H1 (cell line): ENCODE data around the gene STARD13. TPM values are rescaled to one million over a fixed set of nuclear protein-coding genes. Genes with fewer than 3 reads are reported as not detected.

Experiments used
- CTCF ChIA-PET: fragments of 300-600 bp; sonication (Branson Sonifier 250); formaldehyde crosslinking; loops from one replicate; lab custom pipeline; 2021; ENCODE audit not compliant: partially characterized antibody; lab: Charles Lee
- POLR2A ChIA-PET: fragments of 300-600 bp; sonication (Branson Sonifier 250); formaldehyde crosslinking; loops from one replicate; lab custom pipeline; 2021; ENCODE audit warnings: inconsistent platforms; ENCODE audit not compliant: partially characterized antibody; lab: Charles Lee
- DNase-seq, 2 experiments: peaks; one replicate each; pipeline versions ENCODE4 v3.0.0 to v3.0.0-alpha.2; 2010 to 2022; ENCODE audit warnings: low spot score in 2 of 2, low read depth in 1 of 2, mixed read lengths in 1 of 2
- FAIRE-seq: peaks from 2 replicates; lab custom pipeline; 2011; peaks lifted over from hg19 to GRCh38; lab: Jason Lieb, UNC
- H2AFZ ChIP-seq: 2 replicates; pipeline ENCODE4 v1.8.1; 2012; ENCODE audit warnings: low read length, inconsistent platforms
- H2AK5ac ChIP-seq: 2 replicates; pipeline ENCODE4 v1.6.1; 2013; ENCODE audit warnings: low read depth, low read length
- H2BK120ac ChIP-seq: replicated peaks from 2 replicates; pipeline ENCODE3; 2013; ENCODE audit warnings: low read depth, low read length, inconsistent platforms
- H2BK12ac ChIP-seq: 2 replicates; pipeline ENCODE4 v1.6.1; 2013; ENCODE audit warnings: low read depth, low read length
- H2BK15ac ChIP-seq: 2 replicates; pipeline ENCODE4 v1.6.1; 2013; ENCODE audit warnings: low read length
- H2BK20ac ChIP-seq: 2 replicates; pipeline ENCODE4 v1.6.1; 2013; ENCODE audit warnings: low read length
- H2BK5ac ChIP-seq: 2 replicates; pipeline ENCODE4 v1.6.1; 2013; ENCODE audit warnings: low read depth, low read length
- H3K14ac ChIP-seq: 2 replicates; pipeline ENCODE4 v1.6.1; 2013; ENCODE audit warnings: inconsistent platforms; ENCODE audit not compliant: insufficient read length
- H3K18ac ChIP-seq: 2 replicates; pipeline ENCODE4 v1.6.1; 2013; ENCODE audit warnings: low read length; ENCODE audit errors: extremely low read depth
- H3K23ac ChIP-seq: 2 replicates; pipeline ENCODE4 v1.6.1; 2013; ENCODE audit warnings: inconsistent platforms; ENCODE audit not compliant: insufficient read length
- H3K23me2 ChIP-seq: 2 replicates; pipeline ENCODE4 v1.6.1; 2013; ENCODE audit warnings: low read depth, low read length
- H3K27ac ChIP-seq: 2 replicates; pipeline ENCODE4 v1.6.1; 2011; ENCODE audit warnings: low read depth, low read length, inconsistent platforms
- H3K27me3 ChIP-seq, 4 experiments: replicated peaks in 1 of 4; 1 replicate in 1 of 4; 2 replicates in 3 of 4; pipeline versions ENCODE4 v1.6.1 to v1.8.1; 2011 to 2013; ENCODE audit warnings: low read length in 3 of 4, mild to moderate bottlenecking in 3 of 4, inconsistent platforms in 2 of 4, mixed read lengths in 2 of 4, moderate library complexity in 1 of 4; ENCODE audit not compliant: control insufficient read depth in 3 of 4, insufficient read depth in 3 of 4; ENCODE audit errors: extremely low read depth in 1 of 4
- H3K36me3 ChIP-seq, 4 experiments: 2 replicates each; pipeline versions ENCODE4 v1.6.1 to v1.8.1; 2011 to 2013; ENCODE audit warnings: mild to moderate bottlenecking in 4 of 4, low read length in 3 of 4, moderate library complexity in 2 of 4, control low read depth in 1 of 4, inconsistent platforms in 1 of 4; ENCODE audit not compliant: insufficient read depth in 4 of 4, control insufficient read depth in 2 of 4
- H3K4ac ChIP-seq: replicated peaks from 2 replicates; pipeline ENCODE3; 2013; ENCODE audit warnings: low read length, low read depth, mixed read lengths, inconsistent platforms; ENCODE audit not compliant: insufficient read length
- H3K4me1 ChIP-seq, 4 experiments: replicated peaks in 1 of 4; 1 replicate in 1 of 4; 2 replicates in 3 of 4; pipeline versions ENCODE4 v1.6.1 to v1.8.1; 2011 to 2013; ENCODE audit warnings: low read length in 3 of 4, inconsistent platforms in 2 of 4, mixed read lengths in 1 of 4; ENCODE audit not compliant: insufficient read depth in 4 of 4, control insufficient read depth in 3 of 4
- H3K4me2 ChIP-seq, 2 experiments: 2 replicates each; pipeline versions ENCODE4 v1.6.1 to v1.8.1; 2011 to 2013; ENCODE audit warnings: low read depth in 2 of 2, low read length in 2 of 2, control low read depth in 1 of 2, inconsistent platforms in 1 of 2, mild to moderate bottlenecking in 1 of 2; ENCODE audit not compliant: insufficient read depth in 1 of 2
- H3K4me3 ChIP-seq, 4 experiments: fragments of 200-600, 300-600 bp in 1 of 4; sonication (generic), shearing (Covaris generic), sonication (Bioruptor Twin) in 1 of 4; 2 replicates each; pipeline versions ENCODE4 v1.5.1 to v1.8.1; 2011 to 2016; ENCODE audit warnings: low read length in 4 of 4, low read depth in 3 of 4, control low read depth in 2 of 4, inconsistent platforms in 2 of 4, mild to moderate bottlenecking in 2 of 4, mixed read lengths in 1 of 4, moderate library complexity in 1 of 4; ENCODE audit not compliant: insufficient read depth in 2 of 4; ENCODE audit errors: extremely low read depth in 1 of 4
- H3K56ac ChIP-seq: replicated peaks from 2 replicates; pipeline ENCODE3; 2013; ENCODE audit warnings: low read depth, mild to moderate bottlenecking, mixed read lengths, low read length, inconsistent platforms; ENCODE audit not compliant: insufficient read length
- H3K79me1 ChIP-seq: 2 replicates; pipeline ENCODE4 v1.6.1; 2013; ENCODE audit warnings: low read depth, low read length, control low read depth
- H3K79me2 ChIP-seq, 2 experiments: 2 replicates each; pipeline versions ENCODE4 v1.6.1 to v1.8.1; 2012 to 2013; ENCODE audit warnings: low read length in 2 of 2, mild to moderate bottlenecking in 2 of 2, inconsistent platforms in 1 of 2; ENCODE audit not compliant: insufficient read depth in 2 of 2, control insufficient read depth in 1 of 2
- H3K9ac ChIP-seq, 4 experiments: replicated peaks in 1 of 4; 1 replicate in 1 of 4; 2 replicates in 3 of 4; pipeline versions ENCODE4 v1.6.1 to v1.8.1; 2011 to 2013; ENCODE audit warnings: low read depth in 3 of 4, low read length in 3 of 4, control low read depth in 2 of 4, mild to moderate bottlenecking in 2 of 4, moderate library complexity in 2 of 4, inconsistent platforms in 1 of 4; ENCODE audit errors: extremely low read depth in 1 of 4
- H3K9me3 ChIP-seq, 2 experiments: 2 replicates each; pipeline versions ENCODE4 v1.6.1 to v1.8.1; 2012 to 2013; ENCODE audit warnings: mild to moderate bottlenecking in 2 of 2, moderate library complexity in 2 of 2, control low read depth in 1 of 2, inconsistent platforms in 1 of 2, low read depth in 1 of 2, low read length in 1 of 2, mixed read lengths in 1 of 2; ENCODE audit not compliant: insufficient read depth in 2 of 2
- H4K20me1 ChIP-seq, 2 experiments: replicated peaks in 1 of 2; 2 replicates each; pipeline versions ENCODE3 to v1.8.1; 2011 to 2013; ENCODE audit warnings: inconsistent platforms in 2 of 2, low read length in 2 of 2, mild to moderate bottlenecking in 1 of 2; ENCODE audit not compliant: insufficient read depth in 2 of 2, control insufficient read depth in 1 of 2
- H4K5ac ChIP-seq: 2 replicates; pipeline ENCODE4 v1.6.1; 2013; ENCODE audit warnings: low read length, low read depth, mixed read lengths, inconsistent platforms; ENCODE audit not compliant: insufficient read length
- H4K8ac ChIP-seq: 2 replicates; pipeline ENCODE4 v1.8.0; 2013; ENCODE audit warnings: mild to moderate bottlenecking, moderate library complexity, low read length, inconsistent platforms; ENCODE audit not compliant: insufficient read depth; ENCODE audit errors: extremely low read depth
- H4K91ac ChIP-seq: replicated peaks from 2 replicates; pipeline ENCODE3; 2013; ENCODE audit warnings: low read length, mixed read lengths, inconsistent platforms; ENCODE audit not compliant: insufficient read length
- BCL11A ChIP-seq, 2 experiments: IDR thresholded peaks; one replicate each; pipeline ENCODE4 v1.6.1; 2011; ENCODE audit warnings: low read depth in 2 of 2, low read length in 2 of 2, mild to moderate bottlenecking in 2 of 2
- CHD1 ChIP-seq: IDR thresholded peaks from 2 replicates; pipeline ENCODE4 v1.6.1; 2012; ENCODE audit warnings: low read depth, low read length, improper control_type of control experiment
- NANOG ChIP-seq: IDR thresholded peaks from 2 replicates; pipeline ENCODE4 v1.6.1; 2011; ENCODE audit warnings: low read length, low read depth, mild to moderate bottlenecking, inconsistent platforms; ENCODE audit not compliant: insufficient read depth, poor library complexity, severe bottlenecking
- RAD21 ChIP-seq, 2 experiments: IDR thresholded peaks in 1 of 2; conservative IDR thresholded peaks in 1 of 2; 2 replicates each; pipeline ENCODE4 v1.6.1; 2011; ENCODE audit warnings: low read depth in 2 of 2, low read length in 2 of 2, improper control_type of control experiment in 1 of 2, inconsistent platforms in 1 of 2, mild to moderate bottlenecking in 1 of 2, moderate library complexity in 1 of 2
- RBBP5 ChIP-seq: IDR thresholded peaks from 2 replicates; pipeline ENCODE4 v1.7.1; 2012; ENCODE audit warnings: low read depth, mild to moderate bottlenecking, inconsistent platforms, low read length, moderate library complexity, borderline replicate concordance
- RFX5 ChIP-seq: IDR thresholded peaks from 2 replicates; pipeline ENCODE4 v1.6.1; 2011; ENCODE audit warnings: low read depth, low read length, improper control_type of control experiment, borderline replicate concordance
- SP4 ChIP-seq: IDR thresholded peaks from 2 replicates; pipeline ENCODE4 v1.6.1; 2012; ENCODE audit warnings: low read length, inconsistent platforms
- TEAD4 ChIP-seq: IDR thresholded peaks from 2 replicates; pipeline ENCODE4 v1.6.1; 2012; ENCODE audit warnings: low read depth, low read length, inconsistent platforms, mixed read lengths
- WGBS, 2 experiments: shearing (Covaris generic) in 1 of 2; methylation state at CpG; one replicate each; pipeline versions ENCODE4 v1.1.6 to v1.1.7; 2013 to 2015; ENCODE audit warnings: low lambda C conversion rate in 2 of 2, mixed read lengths in 2 of 2, inconsistent platforms in 1 of 2, low coverage in 1 of 2, missing lambda C conversion rate in 1 of 2; ENCODE audit not compliant: insufficient replicate concordance in 2 of 2, insufficient coverage in 1 of 2, insufficient read length in 1 of 2; ENCODE audit errors: extremely low coverage in 1 of 2, missing lambda C conversion rate in 1 of 2; 5-methylcytosine and 5-hydroxymethylcytosine counted together
- polyA plus RNA-seq, 7 experiments: library from polyadenylated mRNA; depleted of rRNA in 3 of 7; stranded (reverse) in 5 of 7; unstranded in 2 of 7; fragments of >200 nt in 5 of 7; fragments of 200-250 nt in 2 of 7; gene quantifications; 1 replicate in 5 of 7; 2 replicates in 1 of 7; 4 replicates in 1 of 7; pipeline versions ENCODE4 v1.2.1 to v1.2.3, GENCODE V29; 2011 to 2013; ENCODE audit warnings: missing spikeins in 2 of 7, mixed read lengths in 2 of 7
- total RNA-seq: library from RNA; stranded (reverse); fragmentation: NEBNext Ultra II Directional; extraction: Animal tissue kit (Norgen Biotek cat#: 25700); gene quantifications from 2 replicates; pipeline ENCODE4 v1.2.1, GENCODE V29; 2021
- TF ChIP-seq, protein P1 (sequence below): IDR thresholded peaks from 2 replicates; pipeline ENCODE4 v1.6.1; 2012; ENCODE audit warnings: inconsistent platforms
- TF ChIP-seq, protein P2 (sequence below), 3 experiments: IDR thresholded peaks; 1 replicate in 2 of 3; 2 replicates in 1 of 3; pipeline versions ENCODE4 v1.5.1 to v1.6.1; 2011; ENCODE audit warnings: low read length in 3 of 3, mild to moderate bottlenecking in 3 of 3, inconsistent platforms in 2 of 3, low read depth in 1 of 3, moderate library complexity in 1 of 3; ENCODE audit not compliant: insufficient read depth in 1 of 3; ENCODE audit errors: control extremely low read depth in 1 of 3

The STARD13 gene
- total and polyA plus RNA-seq, 2 of the 8 experiments (the other 6 are each of a cell fraction or from before 2014, with no cell fraction given) = 0.82 to 2.9 TPM

- H3K56ac ChIP-seq = no peak overlapping the region
- no peak overlapping the region for H3K4me3 ChIP-seq
- H3K27ac ChIP-seq = no peak overlapping the region
- no peaks in the 10 kb centered on the region for H3K79me2 ChIP-seq
- no peak overlapping the region for H4K91ac ChIP-seq
- H3K23me2 ChIP-seq = no peaks in the 10 kb centered on the region
- WGBS, 2 experiments = 91% methylated on average over 3 of the region's 3 CpGs; no CpG with 5 or more reads in 1 of the 2 experiments
- H2BK120ac ChIP-seq = no peak overlapping the region
- no peaks in the 10 kb centered on the region for H3K9me3 ChIP-seq
- no peak overlapping the region for H4K8ac ChIP-seq
- no peak overlapping the region for H2BK20ac ChIP-seq
- H3K79me1 ChIP-seq = no peaks in the 10 kb centered on the region
- H3K4ac ChIP-seq = no peak overlapping the region
- H3K4me1 ChIP-seq = peaks cover 0 to 2% (median 0%) of the 10 kb centered on the region in 4 experiments; a peak in 2 of 7 replicates
- no peak overlapping the region for H3K9ac ChIP-seq
- H4K5ac ChIP-seq = no peak overlapping the region
- FAIRE-seq (no peak), DNase-seq (no peak)
- H2BK15ac ChIP-seq = no peak overlapping the region
- H4K20me1 ChIP-seq = no peaks in the 10 kb centered on the region
- no peak overlapping the region for H2BK12ac ChIP-seq
- H3K14ac ChIP-seq = no peak overlapping the region
- no peaks in the 10 kb centered on the region for H3K36me3 ChIP-seq
- CTCF ChIA-PET = interaction anchor here (2.6 kb wide), 1 partner anchor 9 kb away, joined by 16 read pairs; no protein-coding TSS in a partner anchor
- no peak overlapping the region for H2AK5ac ChIP-seq
- no peak overlapping the region for H2AFZ ChIP-seq
- H3K27me3 ChIP-seq = no peaks in the 10 kb centered on the region
- H2BK5ac ChIP-seq = no peak overlapping the region
- no peak overlapping the region for H3K18ac ChIP-seq
- H3K23ac ChIP-seq = no peak overlapping the region
- H3K4me2 ChIP-seq = no peak overlapping the region
- POLR2A ChIA-PET = no interaction called here
- TF ChIP-seq, protein P1, sequence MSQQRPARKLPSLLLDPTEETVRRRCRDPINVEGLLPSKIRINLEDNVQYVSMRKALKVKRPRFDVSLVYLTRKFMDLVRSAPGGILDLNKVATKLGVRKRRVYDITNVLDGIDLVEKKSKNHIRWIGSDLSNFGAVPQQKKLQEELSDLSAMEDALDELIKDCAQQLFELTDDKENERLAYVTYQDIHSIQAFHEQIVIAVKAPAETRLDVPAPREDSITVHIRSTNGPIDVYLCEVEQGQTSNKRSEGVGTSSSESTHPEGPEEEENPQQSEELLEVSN = no peak
- TF ChIP-seq RBBP5 (no peak), SP4 (no peak), CHD1 (no peak), NANOG (no peak), RAD21 (IDR thresholded peaks at IDR 0.05 in 1 of 2, conservative IDR thresholded peaks at IDR 0.05 in 1 of 2; ENCODE audit: low read depth in 2 of 2, low read length in 2 of 2) (no peak), TEAD4 (no peak), RFX5 (no peak), BCL11A (IDR thresholded peaks at IDR 0.05; ENCODE audit: low read depth in 2 of 2, low read length in 2 of 2) (no peak)
- TF ChIP-seq, protein P2, sequence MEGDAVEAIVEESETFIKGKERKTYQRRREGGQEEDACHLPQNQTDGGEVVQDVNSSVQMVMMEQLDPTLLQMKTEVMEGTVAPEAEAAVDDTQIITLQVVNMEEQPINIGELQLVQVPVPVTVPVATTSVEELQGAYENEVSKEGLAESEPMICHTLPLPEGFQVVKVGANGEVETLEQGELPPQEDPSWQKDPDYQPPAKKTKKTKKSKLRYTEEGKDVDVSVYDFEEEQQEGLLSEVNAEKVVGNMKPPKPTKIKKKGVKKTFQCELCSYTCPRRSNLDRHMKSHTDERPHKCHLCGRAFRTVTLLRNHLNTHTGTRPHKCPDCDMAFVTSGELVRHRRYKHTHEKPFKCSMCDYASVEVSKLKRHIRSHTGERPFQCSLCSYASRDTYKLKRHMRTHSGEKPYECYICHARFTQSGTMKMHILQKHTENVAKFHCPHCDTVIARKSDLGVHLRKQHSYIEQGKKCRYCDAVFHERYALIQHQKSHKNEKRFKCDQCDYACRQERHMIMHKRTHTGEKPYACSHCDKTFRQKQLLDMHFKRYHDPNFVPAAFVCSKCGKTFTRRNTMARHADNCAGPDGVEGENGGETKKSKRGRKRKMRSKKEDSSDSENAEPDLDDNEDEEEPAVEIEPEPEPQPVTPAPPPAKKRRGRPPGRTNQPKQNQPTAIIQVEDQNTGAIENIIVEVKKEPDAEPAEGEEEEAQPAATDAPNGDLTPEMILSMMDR (IDR thresholded peaks at IDR 0.05; ENCODE audit: control extremely low read depth in 1 of 3, insufficient read depth in 1 of 3, low read depth in 1 of 3, low read length in 3 of 3) = no peak
These were observed 184.7 kb downstream of the STARD13 start for GRCh38 chr13:33100886-33101285.
